SU-DHL-6 (cell line): Measurements from ENCODE around the gene TRAF3IP1.

Experiments used
- H2AFZ ChIP-seq: fragments of 200-600 bp; sonication (generic); 2 replicates; pipeline ENCODE4 v1.6.1; 2014; ENCODE audit warnings: low read depth, mild to moderate bottlenecking, moderate library complexity, mixed read lengths, antibody characterized with exemption, low read length; ENCODE audit not compliant: severe bottlenecking
- H3F3A ChIP-seq: fragments of 200-600 bp; shearing (Covaris generic); 2 replicates; pipeline ENCODE4 v1.6.0; 2016; ENCODE audit warnings: antibody characterized with exemption, mild to moderate bottlenecking; ENCODE audit not compliant: insufficient read depth
- H3K27ac ChIP-seq: fragments of 200-600 bp; sonication (generic); 2 replicates; pipeline ENCODE4 v1.5.1; 2016; ENCODE audit warnings: low read depth, mild to moderate bottlenecking, low read length, moderate library complexity, mixed read lengths
- H3K27me3 ChIP-seq: fragments of 200-600 bp; sonication (generic), shearing (Covaris generic); 2 replicates; pipeline ENCODE4 v1.6.0; 2014; ENCODE audit warnings: mild to moderate bottlenecking, low read length
- H3K36me3 ChIP-seq: fragments of 200-600 bp; sonication (generic); 2 replicates; pipeline ENCODE4 v1.6.1; 2014; ENCODE audit warnings: mild to moderate bottlenecking, low read length, mixed read lengths
- H3K4me2 ChIP-seq: fragments of 300-600, 200-600 bp; shearing (Covaris generic), sonication (generic); 2 replicates; pipeline ENCODE4 v1.6.0; 2014; ENCODE audit warnings: low read length, low read depth, mild to moderate bottlenecking; ENCODE audit not compliant: poor library complexity, severe bottlenecking
- H3K4me3 ChIP-seq: fragments of 200-600 bp; sonication (generic); 2 replicates; pipeline ENCODE4 v1.5.1; 2014; ENCODE audit warnings: antibody characterized with exemption, low read length, mild to moderate bottlenecking, mixed read lengths; ENCODE audit not compliant: insufficient read depth, poor library complexity, severe bottlenecking
- H3K79me2 ChIP-seq: fragments of 200-600 bp; sonication (generic); 2 replicates; pipeline ENCODE4 v1.6.1; 2014; ENCODE audit warnings: mild to moderate bottlenecking, low read length, moderate library complexity; ENCODE audit not compliant: insufficient read depth
- H3K9ac ChIP-seq: fragments of 200-600 bp; sonication (generic); 2 replicates; pipeline ENCODE4 v1.7.0; 2014; ENCODE audit warnings: mild to moderate bottlenecking, low read length
- H3K9me2 ChIP-seq: fragments of 200-600 bp; sonication (generic); replicated peaks from 2 replicates; pipeline ENCODE4 v1.6.1; 2014; ENCODE audit warnings: low read length; ENCODE audit not compliant: insufficient read depth
- H3K9me3 ChIP-seq: fragments of 200-600 bp; sonication (generic); 2 replicates; pipeline ENCODE4 v1.6.1; 2014; ENCODE audit warnings: low read length, mixed read lengths; ENCODE audit not compliant: insufficient read depth
- H4K20me1 ChIP-seq: fragments of 200-600 bp; sonication (generic); 2 replicates; pipeline ENCODE4 v1.6.1; 2014; ENCODE audit warnings: low read depth, mild to moderate bottlenecking, antibody characterized with exemption, low read length, moderate library complexity, mixed read lengths
- CTCF ChIP-seq: fragments of 200-600 bp; sonication (generic); IDR thresholded peaks from one replicate; pipeline ENCODE4 v1.5.1; 2017; ENCODE audit warnings: antibody characterized with exemption, mild to moderate bottlenecking, low read length, moderate library complexity; ENCODE audit not compliant: insufficient read depth, poor library complexity, severe bottlenecking
- EZH2phosphoT487 ChIP-seq: fragments of 200-600 bp; sonication (generic), shearing (Covaris generic); conservative IDR thresholded peaks from 2 replicates; pipeline ENCODE4 v1.6.1; 2018; ENCODE audit warnings: mild to moderate bottlenecking, antibody characterized with exemption, low read length, moderate library complexity, mixed read lengths

Gene TRAF3IP1

GRCh38 chr2:238431456-238431855 lies 111.1 kb downstream of the TRAF3IP1 start:
- no peak overlapping the region for H3K4me3 ChIP-seq
- peaks cover under 1% of the 10 kb centered on the region; the same call in 1 of the 2 replicates for H3K36me3 ChIP-seq
- H3F3A ChIP-seq: no peaks in the 10 kb centered on the region
- no peaks in the 10 kb centered on the region for H3K27me3 ChIP-seq
- H3K9ac ChIP-seq: no peak overlapping the region
- no peaks in the 10 kb centered on the region for H3K9me2 ChIP-seq
- no peak overlapping the region for H3K27ac ChIP-seq
- TF ChIP-seq CTCF (no peak), EZH2phosphoT487 (no peak)
- no peak overlapping the region for H2AFZ ChIP-seq
- H3K4me2 ChIP-seq: no peak overlapping the region
- peaks cover 3% of the 10 kb centered on the region; the same call in 1 of the 2 replicates for H4K20me1 ChIP-seq
- no peaks in the 10 kb centered on the region for H3K9me3 ChIP-seq
- peaks cover 70% of the 10 kb centered on the region for H3K79me2 ChIP-seq

- H4K20me1 ChIP-seq: peaks cover 3% of the 10 kb centered on the region; the same call in 1 of the 2 replicates
- peaks cover 64% of the 10 kb centered on the region for H3K79me2 ChIP-seq
- peaks cover 4% of the 10 kb centered on the region; the same call in 1 of the 2 replicates for H3K36me3 ChIP-seq
- no peak overlapping the region for H2AFZ ChIP-seq
- no peak overlapping the region for H3K9ac ChIP-seq
- H3K9me2 ChIP-seq: no peaks in the 10 kb centered on the region
- no peak for TF ChIP-seq EZH2phosphoT487
- TF ChIP-seq CTCF: no peak
- H3K27ac ChIP-seq: no peak overlapping the region
- H3K4me3 ChIP-seq: no peak overlapping the region
- no peak overlapping the region for H3K4me2 ChIP-seq
- no peaks in the 10 kb centered on the region for H3K9me3 ChIP-seq
- no peaks in the 10 kb centered on the region for H3K27me3 ChIP-seq
- no peaks in the 10 kb centered on the region for H3F3A ChIP-seq
Observed at GRCh38 chr2:238433300-238433915, 113.1 kb downstream of the TRAF3IP1 start.

- Histone ChIP-seq H3K9me3 (no peaks in the 10 kb centered on the region), H3K79me2 (peaks cover 60% of the 10 kb centered on the region), H3F3A (no peaks in the 10 kb centered on the region), H2AFZ (no peak overlapping the region), H3K9ac (no peak overlapping the region), H3K27ac (no peak overlapping the region), H3K36me3 (peaks cover 4% of the 10 kb centered on the region; the same call in 1 of the 2 replicates), H3K9me2 (no peaks in the 10 kb centered on the region), H3K27me3 (no peaks in the 10 kb centered on the region), H3K4me3 (no peak overlapping the region), H4K20me1 (peaks cover 3% of the 10 kb centered on the region; the same call in 1 of the 2 replicates), H3K4me2 (no peak overlapping the region)
- TF ChIP-seq EZH2phosphoT487 (no peak), CTCF (no peak)
Observed at GRCh38 chr2:238433941-238434845, 113.9 kb downstream of the TRAF3IP1 start.
